TTC549 (cell line): ENCODE results near the gene TAOK2.
"Not testable (repeated sequence)": the region's sequence is repeated elsewhere in the genome, so short reads cannot be mapped to it uniquely, and the experiment has no call there.

Experiments used
- FAIRE-seq: peaks from 2 replicates; lab custom pipeline; 2012; peaks lifted over from hg19 to GRCh38; lab: Jason Lieb, UNC

Gene TAOK2

DNA sequence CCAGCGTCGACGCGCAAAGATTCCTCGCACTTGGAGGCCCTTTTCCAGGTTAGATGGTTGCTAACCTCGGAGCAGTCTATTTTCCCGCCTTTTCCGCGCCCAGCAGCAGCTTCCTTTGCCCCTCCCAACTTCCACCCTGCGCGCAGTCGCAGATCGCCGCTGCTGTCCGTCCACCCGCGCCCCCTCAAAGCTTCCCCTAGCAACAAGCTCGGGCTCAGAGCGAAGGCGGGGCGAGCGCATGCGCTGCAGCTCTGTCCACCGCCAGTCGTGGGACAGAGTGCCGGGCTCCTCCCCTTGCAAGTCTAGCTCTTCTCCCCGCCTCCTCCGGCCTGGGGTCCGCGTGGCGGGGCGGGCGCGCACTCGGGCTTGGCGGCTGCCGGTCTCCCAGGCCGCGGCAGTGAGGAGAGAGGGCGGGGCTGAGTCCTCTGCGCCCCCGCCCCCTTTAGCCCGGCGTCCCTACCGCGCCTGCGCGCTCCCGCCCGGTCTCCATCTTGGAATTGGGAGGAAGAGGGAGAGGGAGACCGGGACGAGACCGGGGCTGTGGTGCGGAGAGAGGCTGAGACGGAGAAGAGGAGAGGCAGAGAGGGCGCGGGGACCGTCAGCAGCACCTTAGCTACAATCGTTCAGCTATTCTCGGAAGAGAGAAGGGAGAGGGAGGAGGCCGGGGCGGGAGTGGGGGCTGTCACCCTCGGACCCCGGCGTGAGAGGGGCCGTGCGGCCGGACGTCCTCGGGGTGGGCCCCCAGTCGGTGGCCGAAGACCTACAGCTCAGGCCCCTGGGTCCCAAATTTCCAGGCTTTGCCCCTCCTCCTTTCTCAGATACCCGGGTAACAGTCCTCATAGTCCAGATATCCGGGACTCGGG lies at the start of gene TAOK2:
Gene TAOK2, plus strand, starts transcription at position 485 of the 863 bp plus-strand sequence. CDS start 3,905 bp downstream, outside the sequence.
- FAIRE-seq: peak; percentile 32

DNA sequence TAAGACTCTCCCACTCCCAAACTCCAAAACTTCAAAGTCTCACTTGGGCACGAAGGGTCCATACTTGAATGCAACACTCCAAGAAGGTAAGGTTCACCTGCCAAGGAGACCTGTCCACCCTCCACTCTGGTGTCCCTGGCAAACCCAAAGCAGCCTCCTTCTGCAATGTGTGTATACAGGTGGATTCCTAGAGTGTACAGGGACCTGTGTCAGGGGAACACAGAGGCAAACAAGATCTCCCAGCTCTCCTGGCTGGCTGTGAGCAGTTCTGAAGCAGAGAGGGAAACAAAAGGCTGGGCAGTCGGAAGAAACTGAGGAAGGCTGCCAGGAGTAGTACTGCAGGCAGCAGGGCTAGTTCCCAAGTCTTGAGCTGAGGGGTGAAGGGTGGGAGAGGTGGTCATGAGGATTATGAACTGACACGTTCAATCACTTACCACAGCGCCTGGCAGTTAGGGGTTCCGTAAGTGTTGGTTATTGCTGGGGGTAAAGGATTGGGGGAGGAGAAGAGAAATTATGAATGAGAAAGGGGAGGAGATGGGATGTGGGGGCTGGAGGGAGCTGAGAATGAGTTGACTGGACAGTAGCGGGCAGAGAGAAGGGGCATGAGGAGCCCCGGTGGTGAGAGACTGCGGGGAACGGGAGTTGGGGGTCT lies 48.4 kb upstream of the TAOK2 start:
- no peak for FAIRE-seq

DNA sequence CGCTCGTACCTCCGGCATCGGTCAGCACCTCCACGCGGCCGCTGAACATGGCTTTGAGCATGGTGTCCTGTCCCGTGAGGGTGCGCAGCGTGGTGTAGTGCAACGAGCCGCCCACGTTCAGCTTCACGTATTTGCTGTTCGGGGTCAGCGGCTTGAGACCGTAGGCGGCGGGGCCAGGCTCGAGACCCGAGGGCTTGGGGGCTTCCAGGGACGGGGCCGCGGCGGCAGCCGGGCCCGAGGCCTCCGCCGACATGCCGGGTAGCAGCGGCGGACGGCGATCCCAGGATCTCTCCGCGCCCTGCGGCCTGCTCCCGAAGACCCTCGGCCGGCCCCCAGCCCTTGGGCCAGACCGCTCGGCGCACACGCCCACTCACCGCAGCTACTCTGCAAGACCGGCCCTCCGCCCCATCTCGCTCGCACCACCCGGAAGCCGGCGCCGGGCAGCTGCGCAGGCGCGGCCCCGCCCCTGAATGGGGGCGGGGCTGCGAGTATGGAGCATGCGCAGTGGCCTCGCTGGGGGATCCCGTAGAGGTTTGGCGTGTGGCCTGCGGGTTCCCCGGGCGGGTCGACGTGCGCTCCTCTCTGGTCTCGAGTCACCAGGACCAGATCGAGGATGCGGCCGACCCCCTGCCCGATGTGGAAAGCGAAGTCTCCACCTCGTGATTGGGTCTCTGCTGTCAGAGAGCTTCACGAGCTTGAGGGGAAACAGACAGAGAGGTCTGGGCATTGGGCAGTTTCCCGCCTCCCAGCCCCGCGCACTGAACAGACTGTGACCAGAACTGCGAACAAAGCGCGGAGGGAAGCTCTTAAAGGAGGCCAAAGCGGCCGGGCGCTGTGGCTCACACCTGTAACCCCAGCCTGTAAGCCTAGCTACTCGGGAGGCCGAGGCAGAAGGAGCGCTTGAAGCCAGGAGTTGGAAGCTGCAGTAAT lies 47.6 kb upstream of the TAOK2 start, which contains the start of gene KCTD13:
Gene KCTD13, minus strand, starts transcription at position 446 of the 930 bp plus-strand sequence. Its CDS starts 193 bp downstream, at position 253.
- FAIRE-seq: no peak

DNA sequence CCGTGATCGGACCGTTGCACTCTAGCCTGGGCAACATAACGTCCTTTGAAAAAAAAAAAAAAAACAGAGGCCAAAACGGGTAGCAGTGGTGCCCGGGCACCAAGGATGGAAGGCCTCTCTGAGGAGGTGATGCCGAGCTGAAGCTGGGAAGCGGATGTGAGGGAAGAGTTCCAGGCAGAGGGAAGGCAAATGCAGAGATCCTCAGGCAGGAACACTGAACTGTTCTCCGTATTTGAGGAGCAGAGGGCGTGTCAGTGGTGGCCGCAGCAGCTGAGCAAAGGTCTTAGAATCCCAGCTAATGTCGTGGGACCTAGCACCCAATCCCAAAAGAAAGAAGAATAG lies 47.0 kb upstream of the TAOK2 start:
- no peak for FAIRE-seq

DNA sequence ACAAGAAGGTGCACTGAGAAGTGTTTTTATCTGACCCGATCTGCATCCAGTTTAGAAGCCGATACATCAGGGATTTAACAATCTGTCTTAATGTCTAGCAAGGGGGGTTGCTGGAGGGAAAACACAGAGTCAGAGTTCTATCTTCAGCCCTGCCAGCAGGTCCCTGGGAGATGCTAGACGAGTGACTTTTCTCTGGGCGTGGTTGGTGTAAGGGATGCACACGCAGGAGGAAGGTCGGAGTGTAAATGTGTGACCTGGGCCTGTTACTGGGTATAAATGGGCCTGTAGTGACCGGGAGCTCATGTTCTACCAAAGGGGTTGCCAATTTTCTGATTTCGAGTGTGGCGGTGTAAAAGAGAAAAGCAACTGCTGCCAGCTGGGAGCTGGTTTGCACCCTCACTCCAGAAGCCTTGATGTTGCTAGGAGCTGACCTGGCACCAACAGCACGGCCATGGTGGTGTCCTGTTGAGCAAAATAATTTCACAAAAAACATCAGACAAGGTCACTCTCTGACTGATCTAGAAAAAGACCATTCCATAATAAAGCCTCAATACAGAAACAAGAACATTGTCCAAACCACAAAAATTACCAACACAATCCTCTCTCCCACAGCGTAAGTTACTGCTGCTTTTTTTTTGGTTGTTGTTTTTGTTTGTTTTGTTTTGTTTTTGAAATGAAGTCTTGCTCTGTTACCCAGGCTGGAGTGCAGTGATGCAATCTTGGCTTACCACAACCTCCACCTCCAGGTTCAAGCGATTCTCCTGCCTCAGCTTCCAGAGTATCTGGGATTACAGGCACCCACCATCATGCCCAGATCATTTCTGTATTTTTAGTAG lies 46.4 kb upstream of the TAOK2 start:
- no peak for FAIRE-seq

DNA sequence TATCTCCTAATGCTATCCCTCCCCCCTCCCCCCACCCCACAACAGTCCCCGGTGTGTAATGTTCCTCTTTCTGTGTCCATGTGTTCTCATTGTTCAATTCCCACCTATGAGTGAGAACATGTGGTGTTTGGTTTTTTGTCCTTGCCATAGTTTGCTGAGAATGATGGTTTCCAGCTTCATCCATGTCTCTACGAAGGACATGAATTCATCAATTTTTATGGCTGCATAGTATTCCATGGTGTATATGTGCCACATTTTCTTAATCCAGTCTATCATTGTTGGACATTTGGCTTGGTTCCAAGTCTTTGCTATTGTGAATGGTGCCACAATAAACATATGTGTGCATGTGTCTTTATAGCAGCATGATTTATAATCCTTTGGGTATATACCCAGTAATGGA lies 41.9 kb upstream of the TAOK2 start:
- FAIRE-seq: not testable (repeated sequence)

DNA sequence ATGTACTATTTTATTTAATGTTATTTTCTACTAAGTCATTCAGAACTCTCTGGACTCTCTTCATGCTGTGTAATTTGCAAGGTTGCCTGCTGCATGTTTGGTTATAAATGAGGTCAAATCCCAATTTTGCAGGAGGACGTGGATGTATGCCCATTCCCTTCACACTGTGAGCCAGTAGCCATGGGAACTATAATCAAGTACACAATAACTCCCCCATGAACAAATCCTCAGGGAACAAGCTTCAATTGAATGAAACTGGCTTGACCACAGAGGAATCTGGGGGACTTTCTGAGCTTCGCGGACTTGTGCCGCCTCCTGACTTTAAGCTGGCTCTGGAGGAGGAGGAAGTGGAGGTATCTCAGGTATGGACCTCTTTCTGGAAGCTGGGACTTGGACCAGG lies 33.0 kb upstream of the TAOK2 start:
- FAIRE-seq: no peak

DNA sequence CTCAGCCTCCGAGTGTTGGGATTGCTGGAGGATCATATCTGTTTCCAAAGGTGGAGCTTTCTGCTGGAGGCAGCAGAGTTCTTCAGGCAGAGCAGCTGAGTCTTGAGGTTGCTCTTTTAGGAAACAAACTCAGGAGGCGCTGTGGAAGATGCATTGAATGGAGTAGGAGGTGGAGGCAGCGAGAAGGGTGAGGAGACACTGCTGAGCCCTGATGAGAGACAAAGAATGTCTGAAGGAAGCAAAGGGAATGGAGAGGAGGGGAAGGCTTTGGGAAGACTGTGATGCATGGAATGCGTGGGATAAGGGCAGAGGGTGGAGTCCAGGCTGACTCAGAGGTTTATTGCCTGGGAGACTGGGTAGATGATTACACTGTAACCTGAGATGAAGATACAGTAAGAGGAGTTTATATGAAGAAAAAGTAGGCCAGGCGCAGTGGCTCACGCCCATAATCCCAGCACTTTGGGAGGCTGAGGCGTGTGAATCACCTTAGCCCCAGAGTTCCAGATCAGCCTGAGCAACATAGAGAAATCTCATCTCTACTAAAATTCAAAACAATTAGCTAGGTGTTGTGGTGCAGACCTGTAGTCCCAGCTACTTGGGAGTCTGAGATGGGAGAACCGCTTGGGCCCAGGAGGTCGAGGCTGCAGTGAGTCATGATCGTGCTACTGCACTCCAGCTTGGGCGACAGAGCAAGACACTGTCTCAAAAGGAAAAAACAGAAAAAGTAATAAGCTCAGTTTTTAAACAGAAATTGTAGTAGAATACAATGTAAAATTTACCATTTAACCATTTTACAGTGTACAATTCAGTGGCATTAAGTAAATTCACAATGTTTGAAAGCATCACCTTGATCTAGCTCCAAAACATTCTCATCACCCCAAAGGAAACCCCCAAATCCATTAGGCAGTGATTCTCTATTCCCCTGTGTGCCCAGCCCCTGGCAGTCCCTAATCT lies 29.5 kb upstream of the TAOK2 start:
- FAIRE-seq: peak; percentile 92

DNA sequence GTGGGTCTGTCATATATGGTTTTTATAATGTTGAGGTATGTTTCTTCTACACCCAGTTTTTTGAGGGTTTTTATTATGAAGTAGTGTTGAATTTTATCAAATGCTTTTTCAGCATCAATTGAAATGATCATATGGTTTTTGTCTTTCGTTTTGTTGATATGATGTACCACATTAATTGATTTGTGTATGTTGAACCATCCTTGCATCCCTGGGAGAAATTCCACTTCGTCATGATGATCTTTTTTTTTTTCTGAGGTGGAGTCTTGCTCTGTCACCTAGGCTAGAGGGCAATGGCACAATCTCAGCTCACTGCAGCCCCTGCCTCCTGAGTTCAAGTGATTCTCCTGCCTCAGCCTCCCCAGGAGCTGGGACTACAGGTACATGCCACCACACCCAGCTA lies 25.8 kb upstream of the TAOK2 start:
- no peak for FAIRE-seq

DNA sequence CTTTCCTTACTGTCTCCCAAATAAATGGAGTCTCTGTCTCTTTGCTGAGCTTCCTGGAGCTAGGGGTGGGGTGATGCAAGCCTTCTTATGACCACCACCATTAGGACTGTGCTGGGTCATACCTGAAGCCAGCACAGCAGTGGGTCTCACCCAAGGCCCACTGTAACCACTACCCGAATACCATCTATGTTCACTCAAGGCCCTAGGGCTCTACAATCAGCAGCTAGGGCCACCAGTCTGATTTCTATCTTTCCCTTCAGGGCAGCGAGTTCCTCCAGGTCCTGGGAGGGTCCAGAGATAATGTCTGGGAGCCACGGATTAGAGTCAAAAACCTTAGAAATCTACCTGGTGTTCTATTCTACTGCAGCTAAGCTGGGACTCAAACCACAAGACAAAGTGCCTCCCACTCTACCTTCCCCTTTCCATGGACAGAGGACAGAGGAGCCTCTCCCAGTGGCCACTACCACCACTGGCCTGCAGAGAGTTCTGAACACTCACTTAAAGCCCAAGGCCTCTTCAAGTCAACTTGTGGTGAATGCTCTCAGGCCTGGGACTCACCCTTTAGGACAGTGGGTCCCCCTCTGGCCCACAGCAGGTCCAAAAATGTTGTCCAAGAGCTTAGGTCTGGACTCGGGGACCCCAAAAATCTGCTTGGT lies 22.7 kb upstream of the TAOK2 start:
- no peak for FAIRE-seq

DNA sequence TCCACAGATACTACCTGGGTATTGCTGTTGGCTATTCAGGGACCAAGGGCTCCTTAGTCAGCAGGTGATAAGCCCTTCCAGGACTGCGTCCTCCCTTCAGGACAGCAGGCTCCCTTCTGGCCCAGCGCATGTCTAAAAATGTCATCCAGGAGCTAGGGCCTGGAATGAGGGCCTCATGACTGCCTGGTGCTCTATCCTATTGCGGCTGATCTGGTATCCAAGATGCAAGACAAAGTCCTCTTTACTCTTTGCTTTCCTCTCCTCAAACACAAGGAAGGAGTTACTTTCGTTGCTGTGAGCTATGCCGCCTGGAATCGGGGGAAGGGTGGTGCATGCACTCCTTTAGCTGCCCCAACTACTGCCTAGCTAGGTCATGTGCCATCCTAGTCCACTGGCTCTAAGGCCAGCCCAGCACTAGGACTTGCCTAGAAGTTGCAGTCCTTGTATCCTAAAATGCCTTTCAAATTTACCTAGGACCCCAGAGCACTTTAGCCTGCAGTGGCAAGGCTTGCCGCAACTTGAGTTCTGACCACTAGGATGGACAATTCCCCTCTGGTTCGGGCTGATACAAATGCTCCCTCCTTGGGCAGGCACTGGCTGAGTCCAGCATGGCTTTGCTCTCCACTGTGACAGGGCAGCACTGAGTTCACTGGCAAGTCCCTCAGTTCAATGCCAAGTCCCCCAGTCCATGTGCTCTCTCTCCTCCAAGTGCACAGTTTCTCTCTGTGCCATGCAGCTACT lies 21.9 kb upstream of the TAOK2 start:
- no peak for FAIRE-seq

DNA sequence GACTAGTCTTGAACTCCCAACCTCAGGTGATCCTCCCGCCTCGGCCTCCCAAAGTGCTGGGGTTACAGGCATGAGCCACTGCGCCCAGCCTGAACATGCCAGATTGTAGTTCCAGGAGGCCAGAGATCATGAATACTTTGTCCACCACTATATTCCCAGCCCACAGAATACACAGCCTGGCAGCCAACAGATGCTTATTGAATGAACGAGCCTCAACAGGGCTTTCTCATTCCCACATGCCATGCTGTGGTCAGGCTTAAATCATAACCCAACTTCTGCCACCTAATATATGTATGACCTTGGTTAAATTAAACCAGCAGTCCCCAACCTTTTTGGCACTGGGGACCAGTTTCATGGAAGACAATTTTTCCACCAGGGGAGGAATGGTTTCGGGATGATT lies 14.9 kb upstream of the TAOK2 start:
- FAIRE-seq: no peak

DNA sequence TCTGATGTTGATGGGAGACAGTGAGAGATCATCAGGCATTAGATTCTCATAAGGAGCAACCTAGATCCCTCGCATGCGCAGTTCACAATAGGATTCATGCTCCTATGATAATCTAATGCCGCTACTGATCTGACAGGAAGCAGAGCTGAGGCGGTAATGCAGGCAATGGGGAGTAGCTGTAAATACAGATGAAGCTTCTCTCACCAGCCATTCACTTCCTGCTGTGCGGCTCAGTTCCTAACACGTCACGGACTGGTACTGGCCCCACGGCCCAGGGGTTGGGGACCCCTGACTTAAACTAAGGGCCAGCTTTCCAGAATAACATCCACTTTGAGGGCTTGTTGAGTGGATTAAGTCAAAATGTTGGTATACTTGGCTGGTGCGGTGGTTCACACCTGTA lies 14.4 kb upstream of the TAOK2 start:
- no peak for FAIRE-seq

DNA sequence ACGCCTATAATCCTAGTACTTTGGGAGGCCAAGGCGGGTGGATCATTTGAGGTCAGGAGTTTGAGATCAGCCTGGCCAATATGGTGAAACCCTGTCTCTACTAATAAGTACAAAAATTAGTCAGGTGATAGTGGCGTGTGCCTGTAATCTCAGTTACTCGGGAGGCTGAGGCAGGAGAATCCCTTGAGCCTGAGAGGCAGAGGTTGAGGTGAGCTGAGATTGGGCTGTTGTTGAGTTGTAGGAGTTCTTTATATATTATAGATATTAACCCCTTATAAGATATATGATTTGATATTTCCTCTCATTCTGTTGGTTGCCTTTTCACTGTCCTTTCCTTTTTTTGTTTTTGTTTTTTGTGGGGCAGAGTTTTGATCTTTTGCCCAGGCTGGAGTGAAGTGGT lies 13.8 kb upstream of the TAOK2 start:
- not testable (repeated sequence) for FAIRE-seq

DNA sequence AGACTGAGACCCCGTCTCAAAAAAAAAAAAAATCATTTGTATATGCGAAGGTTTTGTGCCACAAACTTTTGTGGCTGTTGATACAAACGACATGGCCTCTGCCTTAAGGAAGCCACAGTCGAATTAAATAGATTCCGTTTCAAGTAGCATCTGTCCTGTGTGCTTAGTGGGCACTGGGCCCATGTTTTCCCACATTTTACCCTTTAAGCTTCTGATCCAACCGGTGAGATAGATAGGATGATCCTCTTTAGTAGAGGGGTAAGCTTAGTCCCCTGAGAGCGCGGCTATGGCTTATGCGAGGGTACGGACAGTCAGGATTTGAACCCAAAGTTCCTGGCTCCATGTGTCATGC lies 12.6 kb upstream of the TAOK2 start:
- FAIRE-seq: no peak

DNA sequence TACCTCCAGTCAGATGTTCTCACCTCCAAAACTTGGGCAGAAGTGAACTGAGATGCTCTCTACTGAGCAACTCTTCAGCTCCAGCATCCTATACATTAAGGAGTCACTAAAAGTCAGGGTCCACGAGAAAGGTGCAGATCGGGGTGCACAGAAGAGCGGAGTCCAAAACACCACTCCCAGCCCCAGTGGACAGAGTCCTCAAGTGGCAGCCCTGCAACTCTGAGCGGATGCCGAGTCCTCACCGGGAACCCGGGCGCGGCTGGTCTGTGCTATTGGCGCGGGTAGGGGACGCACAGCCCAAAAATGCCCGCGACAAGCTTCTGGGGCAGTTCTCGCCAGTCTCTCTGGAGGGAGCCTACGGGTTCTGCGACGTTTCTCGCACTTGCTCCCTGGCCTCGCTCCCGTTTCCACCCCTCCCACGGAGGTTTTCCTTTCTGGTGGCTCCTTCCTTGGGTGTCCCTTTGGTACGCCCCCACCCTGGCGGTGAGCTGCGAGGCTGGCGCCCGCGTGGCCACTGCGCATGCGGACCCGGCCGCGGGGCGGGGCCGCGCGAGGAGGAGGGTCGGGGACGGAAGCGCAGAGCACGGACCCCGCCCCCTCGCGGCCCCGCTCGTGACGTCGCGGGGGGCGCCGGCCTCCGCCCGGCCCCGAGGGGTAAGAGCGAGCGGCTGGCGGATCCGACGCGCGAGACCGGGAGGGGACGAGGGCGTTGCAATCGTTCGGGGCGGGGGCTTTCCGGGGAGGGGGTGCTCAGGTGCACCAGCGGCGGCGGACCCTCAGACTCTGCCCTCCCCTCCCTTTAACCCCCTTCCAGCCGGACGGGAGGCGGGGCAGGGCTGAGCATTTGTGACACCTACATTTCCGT lies 12.0 kb upstream of the TAOK2 start, which contains the start of gene TMEM219:
Gene TMEM219, plus strand, starts transcription at position 601 of the 865 bp plus-strand sequence. CDS start 1,065 bp downstream, outside the sequence.
- FAIRE-seq: no peak

DNA sequence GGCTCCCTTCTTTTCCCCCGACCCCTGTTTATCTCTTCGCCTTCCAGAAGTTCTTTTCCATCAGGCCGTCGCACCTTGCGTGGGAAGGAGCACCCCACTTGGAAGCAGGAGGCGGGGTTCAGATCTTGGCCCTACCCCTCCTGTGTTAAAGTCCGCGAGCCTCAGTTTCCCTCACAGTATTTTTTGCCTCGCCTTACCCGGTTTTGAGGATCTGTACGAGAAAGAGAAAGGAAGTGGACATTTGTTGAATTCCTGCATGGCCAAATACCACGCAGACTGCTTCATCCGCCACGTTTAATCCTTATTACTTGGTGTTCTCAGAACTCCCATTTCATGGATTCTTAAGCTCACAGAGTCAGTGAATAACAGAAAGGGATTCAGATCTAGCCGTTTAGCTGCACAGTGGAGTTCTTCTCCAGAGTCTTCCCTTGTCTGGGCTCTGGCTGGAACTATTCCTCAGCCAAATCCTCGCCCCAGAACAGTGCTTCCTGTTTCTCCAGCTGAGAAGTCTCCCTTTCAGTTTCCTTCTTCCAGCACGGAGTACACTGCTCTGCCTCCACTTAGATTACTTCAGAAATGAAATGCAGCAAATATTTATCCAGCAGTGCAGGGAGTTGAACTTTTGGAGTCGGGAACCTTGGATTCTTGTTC lies 11.2 kb upstream of the TAOK2 start:
- no peak for FAIRE-seq
